PFSK-1 (cell line): ENCODE results near the gene RANBP3.

ENCODE experiments used
- FOXP2 ChIP-seq: optimal IDR thresholded peaks from 2 replicates; pipeline ENCODE3; 2011; ENCODE audit warnings: borderline replicate concordance, control low read depth, inconsistent platforms; ENCODE audit not compliant: insufficient read depth; ENCODE audit errors: extremely low read length, extremely low read depth
- POLR2AphosphoS5 ChIP-seq: IDR thresholded peaks from 2 replicates; pipeline ENCODE4 v1.6.1; 2012; ENCODE audit warnings: low read depth, mild to moderate bottlenecking, control low read depth, low read length, moderate library complexity
- SIN3A ChIP-seq: IDR thresholded peaks from 2 replicates; pipeline ENCODE4 v1.6.1; 2012; ENCODE audit warnings: mild to moderate bottlenecking, low read length, moderate library complexity, borderline replicate concordance; ENCODE audit not compliant: insufficient read depth
- TAF1 ChIP-seq: IDR thresholded peaks from 2 replicates; pipeline ENCODE4 v1.6.1; 2012; ENCODE audit warnings: low read length, control low read depth, borderline replicate concordance; ENCODE audit not compliant: insufficient read depth
- TF ChIP-seq, protein P1 (sequence below), 2 experiments: IDR thresholded peaks; 2 replicates each; pipeline versions ENCODE4 v1.6.1 to v1.8.0; 2011 to 2012; ENCODE audit warnings: low read depth in 2 of 2, low read length in 2 of 2, control low read depth in 1 of 2, inconsistent platforms in 1 of 2, mild to moderate bottlenecking in 1 of 2, moderate library complexity in 1 of 2; ENCODE audit not compliant: insufficient read depth in 1 of 2

DNA sequence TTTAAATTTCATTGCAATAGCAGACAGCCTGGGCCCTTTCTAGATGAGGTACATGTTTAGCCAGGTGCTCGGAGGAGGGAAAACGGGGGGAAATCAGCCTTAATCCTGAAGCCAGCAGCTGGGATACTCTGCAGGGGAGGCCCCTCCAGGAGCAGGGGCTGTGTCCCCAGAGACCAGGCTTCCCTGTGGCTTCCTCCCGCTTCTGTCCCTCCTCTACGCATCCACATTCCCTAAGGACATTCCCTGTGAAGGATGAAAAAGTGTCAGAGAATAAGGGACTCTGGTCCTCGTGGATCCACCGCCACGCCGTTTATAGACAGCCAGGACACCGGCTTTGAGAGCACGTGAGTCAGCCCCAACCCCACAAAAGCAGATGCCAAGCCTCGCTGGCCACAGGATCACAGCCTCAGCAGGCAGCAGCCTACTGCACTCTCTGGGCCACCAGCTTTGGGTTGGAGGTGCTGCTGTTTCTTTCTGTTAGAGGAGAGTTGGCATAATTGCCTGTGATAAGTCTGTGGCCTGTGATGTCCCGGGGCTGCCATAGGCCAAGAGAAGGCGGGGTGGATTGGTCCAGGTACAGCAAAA lies 36.7 kb upstream of the RANBP3 start:
- TF ChIP-seq TAF1: no peak
- TF ChIP-seq POLR2AphosphoS5: no peak
- TF ChIP-seq, protein P1, sequence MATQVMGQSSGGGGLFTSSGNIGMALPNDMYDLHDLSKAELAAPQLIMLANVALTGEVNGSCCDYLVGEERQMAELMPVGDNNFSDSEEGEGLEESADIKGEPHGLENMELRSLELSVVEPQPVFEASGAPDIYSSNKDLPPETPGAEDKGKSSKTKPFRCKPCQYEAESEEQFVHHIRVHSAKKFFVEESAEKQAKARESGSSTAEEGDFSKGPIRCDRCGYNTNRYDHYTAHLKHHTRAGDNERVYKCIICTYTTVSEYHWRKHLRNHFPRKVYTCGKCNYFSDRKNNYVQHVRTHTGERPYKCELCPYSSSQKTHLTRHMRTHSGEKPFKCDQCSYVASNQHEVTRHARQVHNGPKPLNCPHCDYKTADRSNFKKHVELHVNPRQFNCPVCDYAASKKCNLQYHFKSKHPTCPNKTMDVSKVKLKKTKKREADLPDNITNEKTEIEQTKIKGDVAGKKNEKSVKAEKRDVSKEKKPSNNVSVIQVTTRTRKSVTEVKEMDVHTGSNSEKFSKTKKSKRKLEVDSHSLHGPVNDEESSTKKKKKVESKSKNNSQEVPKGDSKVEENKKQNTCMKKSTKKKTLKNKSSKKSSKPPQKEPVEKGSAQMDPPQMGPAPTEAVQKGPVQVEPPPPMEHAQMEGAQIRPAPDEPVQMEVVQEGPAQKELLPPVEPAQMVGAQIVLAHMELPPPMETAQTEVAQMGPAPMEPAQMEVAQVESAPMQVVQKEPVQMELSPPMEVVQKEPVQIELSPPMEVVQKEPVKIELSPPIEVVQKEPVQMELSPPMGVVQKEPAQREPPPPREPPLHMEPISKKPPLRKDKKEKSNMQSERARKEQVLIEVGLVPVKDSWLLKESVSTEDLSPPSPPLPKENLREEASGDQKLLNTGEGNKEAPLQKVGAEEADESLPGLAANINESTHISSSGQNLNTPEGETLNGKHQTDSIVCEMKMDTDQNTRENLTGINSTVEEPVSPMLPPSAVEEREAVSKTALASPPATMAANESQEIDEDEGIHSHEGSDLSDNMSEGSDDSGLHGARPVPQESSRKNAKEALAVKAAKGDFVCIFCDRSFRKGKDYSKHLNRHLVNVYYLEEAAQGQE (IDR thresholded peaks at IDR 0.05; ENCODE audit: insufficient read depth in 1 of 2, low read depth in 2 of 2, low read length in 2 of 2): no peak
- TF ChIP-seq SIN3A: no peak
- no peak for TF ChIP-seq FOXP2
